HL-60 (cell line): ENCODE measurements around the gene SF3B3.

Source experiments
- CTCF ChIP-seq: IDR thresholded peaks from one replicate; pipeline ENCODE4 v1.5.1; 2011; ENCODE audit warnings: low read length, control low read depth, inconsistent platforms; ENCODE audit not compliant: insufficient read depth
- GABPA ChIP-seq: IDR thresholded peaks from 2 replicates; pipeline ENCODE4 v1.6.1; 2012; ENCODE audit warnings: low read depth
- POLR2AphosphoS5 ChIP-seq: IDR thresholded peaks from 2 replicates; pipeline ENCODE4 v1.6.1; 2012; ENCODE audit warnings: low read depth

GRCh38 chr16:70482624-70483023 is 41.0 kb upstream of the SF3B3 start:
- TF ChIP-seq CTCF (no peak), GABPA (no peak), POLR2AphosphoS5 (no peak)
